Activated CD4-positive, alpha-beta T cell treated with anti-CD3 and anti-CD28 coated beads for 48 hours (primary cell): Measurements from ENCODE around the gene TMEM235.

ENCODE experiments used
- DNase-seq: peaks from one replicate; pipeline ENCODE4 v3.0.0-alpha.2; 2020

The TMEM235 gene

DNA sequence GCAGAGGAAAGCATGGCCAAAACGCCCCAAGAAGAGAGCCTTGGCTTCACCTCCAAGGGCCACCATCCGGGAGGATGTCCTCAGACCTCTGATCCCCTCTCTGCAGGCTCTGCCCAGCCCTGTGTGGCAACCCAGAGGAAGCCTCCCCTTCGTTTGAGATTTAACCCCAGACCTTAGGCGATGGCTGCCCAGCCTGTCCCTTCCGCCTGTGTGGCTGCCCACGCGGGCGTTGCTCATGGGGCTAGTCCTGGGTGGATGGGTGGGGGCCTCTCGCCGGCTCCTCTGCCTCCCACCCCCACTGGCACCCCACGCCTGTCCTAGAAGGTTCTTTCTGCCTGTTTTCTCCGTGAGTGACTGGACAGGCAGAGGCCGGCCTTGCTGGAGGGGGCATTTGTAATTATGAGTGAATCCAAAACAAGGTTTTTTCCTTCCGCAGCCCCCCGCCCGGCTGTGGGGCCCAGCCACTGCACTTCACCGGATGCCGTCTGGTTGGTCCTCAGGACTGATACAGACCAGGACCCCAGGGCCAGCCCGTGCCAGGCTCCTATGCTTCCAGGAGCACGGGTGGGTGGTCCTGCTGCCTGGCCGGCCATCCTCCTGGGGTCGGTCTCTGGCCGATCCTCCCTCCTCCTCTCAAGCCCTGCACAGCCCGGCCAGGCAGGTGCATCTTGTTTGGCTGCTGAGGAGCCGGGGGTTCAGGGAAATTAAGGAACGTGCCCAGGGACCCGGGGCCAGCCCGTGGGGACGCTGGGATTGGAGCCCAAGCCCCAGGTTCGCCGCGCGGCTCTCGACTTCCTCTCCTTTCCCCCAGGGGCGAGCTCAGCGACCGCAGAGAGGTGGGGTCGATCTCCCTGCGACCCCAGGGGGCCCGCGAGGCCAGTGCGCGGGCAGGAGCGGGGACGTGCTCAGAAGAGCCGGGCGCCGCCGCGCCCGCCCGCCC, at the start of gene TMEM235:
TMEM235 (plus strand) TSS at position 636 of the 940 bp plus-strand sequence. CDS start 393 bp downstream, outside the sequence.
- DNase-seq, result no peak

DNA sequence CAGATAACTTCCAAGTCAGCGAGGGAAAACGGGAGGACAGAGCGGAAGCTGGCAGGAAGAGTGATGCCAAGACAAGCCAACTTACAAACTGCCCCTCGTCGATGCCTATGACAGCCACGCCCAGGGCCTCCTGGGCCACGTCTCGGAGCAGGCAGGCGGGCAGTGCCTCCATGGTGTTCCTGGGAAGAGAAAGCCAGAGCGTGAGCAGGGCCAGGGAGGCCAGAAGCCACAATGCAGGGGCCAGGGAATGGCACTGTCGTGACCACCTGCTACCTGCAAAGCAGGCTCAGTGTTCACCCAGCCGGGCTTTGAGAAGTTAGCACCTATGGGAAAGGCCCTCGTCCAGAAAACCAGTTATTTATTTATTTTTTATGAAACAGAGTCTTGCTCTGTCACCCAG, 48.9 kb upstream of the TMEM235 start:
- no peak for DNase-seq

DNA sequence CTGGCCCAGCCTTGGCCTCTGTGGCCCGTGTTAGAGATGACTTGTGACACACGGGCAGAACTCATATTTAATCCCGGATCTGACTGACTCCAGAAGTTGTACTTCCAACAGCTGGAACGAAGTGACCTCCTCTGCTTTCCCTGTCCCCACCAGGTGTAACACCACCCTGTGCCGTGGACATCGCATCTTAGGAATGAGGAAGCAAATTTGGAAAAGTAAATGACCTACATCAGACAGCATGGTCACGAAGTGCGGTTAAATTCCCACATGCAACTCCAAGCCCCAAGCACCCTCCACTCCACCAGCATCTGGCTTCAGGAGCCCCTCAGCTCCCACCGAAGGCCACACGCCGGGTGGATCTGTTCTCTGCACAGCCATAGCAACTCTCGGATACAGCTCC, 47.5 kb upstream of the TMEM235 start:
- DNase-seq, result no peak

DNA sequence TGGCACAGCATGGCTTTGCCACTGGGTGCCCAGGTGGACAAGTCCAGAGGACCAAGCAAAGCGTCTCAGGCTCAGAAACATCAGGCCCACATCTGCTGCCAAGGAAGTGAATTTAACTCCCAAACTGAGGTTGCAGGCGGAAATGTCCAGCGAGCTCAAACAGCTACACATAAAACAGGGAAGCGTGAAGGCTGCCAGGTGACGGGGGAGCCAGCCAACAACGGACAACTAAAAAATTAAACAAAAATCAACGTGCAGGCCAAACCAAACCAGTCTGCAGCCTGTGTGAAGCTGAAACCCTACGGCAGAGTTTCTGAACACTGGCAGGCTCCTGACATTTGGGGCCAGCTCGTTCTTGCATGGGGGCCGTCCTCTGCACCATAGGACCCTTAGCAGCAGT, 47.1 kb upstream of the TMEM235 start:
- DNase-seq, result no peak

DNA sequence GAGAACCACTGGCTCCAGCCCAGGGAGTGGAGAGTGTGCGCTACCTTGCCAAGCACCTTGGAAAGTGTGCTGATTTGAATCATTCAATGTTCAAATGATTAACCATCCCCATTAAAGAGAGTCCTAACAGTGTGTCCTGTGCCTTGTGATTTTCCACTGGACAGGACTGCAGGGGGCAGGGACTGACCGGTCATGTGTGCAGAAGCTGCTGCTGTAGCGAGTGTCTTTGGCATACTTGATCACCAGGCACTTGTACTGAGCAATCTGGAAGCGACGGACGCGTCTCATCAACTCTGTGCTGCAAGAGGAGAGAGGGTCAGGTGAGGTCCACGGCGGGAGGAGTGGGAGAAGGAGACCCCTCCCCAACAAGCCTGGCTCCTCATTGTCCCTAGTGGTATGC, 46.6 kb upstream of the TMEM235 start:
- no peak for DNase-seq

DNA sequence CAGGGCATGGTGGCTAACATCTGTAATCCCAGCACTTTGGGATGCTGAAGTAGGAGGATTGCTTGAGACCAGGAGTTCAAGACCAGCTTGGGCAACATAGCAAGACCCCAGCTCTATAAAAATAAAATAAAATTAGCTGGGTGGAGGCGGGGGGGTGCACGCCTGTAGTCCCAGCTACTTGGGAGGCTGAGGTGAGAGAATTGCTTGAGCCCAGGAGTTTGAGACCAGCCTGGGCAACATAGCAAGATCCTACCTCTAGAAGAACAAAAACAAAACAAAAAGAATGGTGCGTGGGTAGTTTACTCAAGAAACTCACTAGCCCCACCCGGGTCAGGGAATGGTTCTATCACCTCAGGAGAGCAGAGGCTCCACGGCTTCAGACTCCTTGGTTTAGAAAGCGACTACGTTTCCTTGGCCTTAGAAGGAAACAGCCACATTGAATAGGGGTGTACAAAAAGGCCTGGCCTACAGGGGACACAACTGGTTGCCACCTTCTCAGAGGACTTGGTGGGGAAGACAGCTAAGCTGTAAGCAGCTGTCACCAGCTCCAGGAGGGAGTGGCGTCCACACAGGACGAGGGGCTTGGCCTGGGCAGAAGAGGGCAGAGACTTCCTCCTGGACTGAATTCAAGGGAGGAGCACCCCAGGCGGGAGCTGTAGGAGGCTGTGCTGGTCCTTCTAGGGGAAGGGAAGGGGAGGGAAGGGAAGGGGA, 45.3 kb upstream of the TMEM235 start:
- DNase-seq, result peak; percentile 46

DNA sequence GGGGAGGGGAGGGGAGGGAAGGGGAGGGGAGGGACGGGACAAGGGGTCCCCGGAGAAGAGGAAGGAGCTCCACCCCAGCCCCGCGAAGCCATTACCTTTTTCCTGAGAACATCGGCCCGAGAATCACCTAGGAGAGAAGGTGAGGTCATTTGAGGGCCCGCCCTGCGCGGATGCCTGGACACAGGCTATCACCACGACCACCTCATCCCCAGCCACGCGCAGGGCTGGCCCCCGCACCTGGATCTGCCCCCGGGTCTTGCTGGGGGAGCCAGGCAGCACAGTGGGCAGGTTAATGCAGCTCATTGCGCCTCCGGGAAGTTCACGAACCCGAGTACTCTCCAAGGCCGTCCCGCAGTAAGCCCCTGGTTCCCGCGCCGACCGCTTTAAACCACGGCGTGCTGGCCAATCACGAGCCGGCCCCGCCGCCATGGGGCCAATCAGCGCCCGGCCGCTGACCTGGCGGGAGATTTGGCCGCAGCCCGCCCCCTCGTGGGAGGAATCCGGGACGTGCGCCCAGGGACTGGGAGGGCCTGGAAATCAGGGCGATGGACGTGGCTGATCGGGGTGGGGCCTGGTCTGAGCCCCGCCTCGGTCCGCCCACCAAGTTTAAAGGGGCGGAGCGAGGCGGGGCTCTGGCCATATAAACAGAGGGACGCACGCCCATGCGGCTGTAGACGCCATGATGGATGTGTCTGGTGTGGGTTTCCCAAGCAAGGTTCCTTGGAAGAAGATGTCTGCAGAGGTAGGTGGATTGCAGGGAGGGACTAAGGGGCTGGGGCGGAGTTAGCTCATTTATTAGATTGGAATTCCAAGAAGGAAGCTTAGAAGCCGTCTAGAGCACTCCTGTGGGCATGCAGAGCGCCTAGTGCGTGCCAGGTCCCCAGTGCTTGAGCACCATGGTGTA, 44.5 kb upstream of the TMEM235 start, which contains the start of the genes AFMID and TK1:
AFMID (plus strand) TSS at position 671 of the 904 bp plus-strand sequence; CDS start at position 680, 9 bp downstream.
TK1 (minus strand) TSS at position 361 of the 904 bp plus-strand sequence; CDS start at position 303, 58 bp downstream.
- DNase-seq, result peak; percentile 98

DNA sequence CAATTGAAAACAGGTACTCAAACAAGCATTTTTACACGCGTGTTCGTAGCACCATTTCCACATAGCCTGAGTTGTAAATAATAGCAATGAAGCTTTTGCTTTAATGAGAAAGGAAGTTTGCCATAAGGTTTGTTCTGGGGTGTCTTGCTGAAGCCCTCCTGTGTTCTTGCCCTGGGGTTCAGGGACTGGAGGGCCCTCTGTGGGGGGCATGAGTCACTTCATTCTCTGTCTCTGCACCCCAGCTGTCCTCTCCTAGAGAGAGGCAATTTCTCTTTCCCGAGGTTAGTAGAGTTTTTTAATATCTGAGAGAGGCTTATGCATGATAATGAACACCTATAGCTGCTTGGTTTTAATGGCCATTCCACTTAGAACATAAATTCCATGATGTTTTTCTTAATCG, 34.7 kb upstream of the TMEM235 start:
- DNase-seq, result no peak

DNA sequence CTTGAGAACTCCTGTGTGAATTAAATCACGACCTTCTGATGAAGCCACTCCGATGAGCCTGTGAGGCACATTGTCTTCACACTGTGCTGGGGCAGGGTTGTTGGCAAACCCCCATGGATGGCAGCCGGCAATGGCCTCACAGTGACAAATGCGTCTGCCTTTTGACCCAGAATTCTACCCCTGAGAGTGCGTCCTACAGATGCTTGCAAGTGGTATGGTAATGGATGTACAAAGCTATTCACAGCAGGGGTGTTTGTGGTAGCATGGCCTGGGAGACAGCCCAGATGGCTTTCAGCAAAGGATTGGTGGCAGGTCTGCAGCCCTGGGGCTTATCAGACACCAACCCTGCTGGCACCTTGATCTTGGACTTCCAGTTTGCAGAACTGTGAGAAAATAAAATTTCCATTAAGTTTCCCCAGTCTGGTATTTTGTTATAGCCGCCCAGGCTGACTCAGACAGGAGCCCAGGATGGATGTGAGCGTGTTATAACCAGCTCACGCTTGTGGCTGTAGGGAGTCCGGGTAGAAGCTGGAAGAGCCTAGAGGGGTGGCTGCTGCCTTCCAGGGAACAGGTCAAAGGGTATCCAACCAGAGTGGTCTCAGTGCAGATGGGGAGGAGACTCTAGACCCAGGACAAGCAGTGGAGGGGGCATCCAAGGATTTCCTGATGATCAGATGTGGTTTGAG, 34.1 kb upstream of the TMEM235 start:
- no peak for DNase-seq

DNA sequence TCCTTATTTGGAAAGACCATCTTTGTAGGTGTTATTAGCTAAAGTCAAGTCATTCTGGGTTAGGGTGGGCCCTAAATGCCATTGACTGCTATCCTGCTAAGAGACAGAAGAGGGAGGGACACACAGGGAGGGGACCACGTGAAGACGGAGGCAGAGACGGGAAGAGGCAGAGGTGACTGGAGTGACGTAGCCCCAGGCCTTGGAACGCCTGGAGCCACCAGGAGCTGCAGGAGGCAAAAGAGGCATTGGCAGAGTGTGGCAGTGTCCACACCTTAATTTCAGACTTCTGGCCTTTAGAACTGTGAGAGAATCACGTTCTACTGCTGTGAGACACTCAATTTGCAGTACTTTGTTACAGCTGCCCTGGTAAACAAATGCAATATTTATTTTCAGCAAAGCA, 31.0 kb upstream of the TMEM235 start:
- no peak for DNase-seq

DNA sequence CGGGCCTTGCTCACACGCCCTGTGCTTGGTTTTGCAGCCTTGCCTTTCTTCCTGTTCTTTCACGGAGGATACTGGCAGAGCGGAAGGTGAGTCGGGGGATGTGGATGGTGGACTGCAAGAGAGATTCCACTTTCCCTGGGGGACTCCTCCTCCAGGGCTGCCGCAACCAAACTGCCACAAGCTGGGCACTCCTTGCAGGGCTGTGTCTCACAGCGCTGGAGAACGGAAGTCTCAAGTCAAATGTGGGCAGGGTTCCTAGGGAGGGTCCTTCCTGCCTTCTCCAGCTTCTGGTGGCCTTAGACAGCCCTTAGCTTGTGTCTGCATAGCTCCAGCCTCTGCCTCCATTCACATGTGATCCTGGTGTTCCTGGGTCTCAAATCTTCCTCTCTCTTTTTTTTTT, 28.8 kb upstream of the TMEM235 start:
- DNase-seq, result no peak

DNA sequence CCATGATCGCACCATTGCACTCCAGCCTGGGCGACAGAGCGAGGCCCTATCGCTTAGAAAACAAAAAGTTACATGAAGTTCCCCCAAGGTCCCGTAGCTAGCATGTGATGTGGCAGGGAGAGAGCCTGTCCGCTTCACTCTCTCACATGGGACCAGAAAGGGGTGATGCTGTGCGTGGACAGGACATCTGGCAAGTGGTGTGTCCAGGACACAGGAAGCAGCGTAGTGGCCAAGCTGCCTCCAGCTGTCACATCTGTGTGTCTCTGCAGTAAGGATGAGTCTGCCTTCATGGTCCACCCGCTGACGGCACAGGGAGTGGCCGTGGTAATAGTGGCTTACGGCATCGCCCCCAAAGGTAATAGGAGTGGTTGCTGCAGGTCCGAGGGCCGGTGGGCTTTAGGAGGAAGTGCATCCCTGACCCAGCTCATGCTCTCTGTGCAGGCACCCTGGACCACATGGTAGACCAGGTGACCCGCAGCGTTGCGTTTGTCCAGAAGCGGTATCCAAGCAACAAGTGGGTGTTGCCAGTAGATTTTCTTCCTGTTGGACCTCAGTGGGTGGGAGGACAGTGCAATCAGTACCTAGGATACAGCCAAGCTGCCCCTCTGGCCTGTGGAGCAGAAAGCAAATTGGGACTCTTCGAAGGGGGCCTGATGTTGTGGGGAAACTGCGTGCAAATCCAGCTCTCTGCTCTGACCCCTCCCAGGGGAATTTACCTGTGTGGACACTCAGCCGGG, 26.9 kb upstream of the TMEM235 start:
- no peak for DNase-seq

DNA sequence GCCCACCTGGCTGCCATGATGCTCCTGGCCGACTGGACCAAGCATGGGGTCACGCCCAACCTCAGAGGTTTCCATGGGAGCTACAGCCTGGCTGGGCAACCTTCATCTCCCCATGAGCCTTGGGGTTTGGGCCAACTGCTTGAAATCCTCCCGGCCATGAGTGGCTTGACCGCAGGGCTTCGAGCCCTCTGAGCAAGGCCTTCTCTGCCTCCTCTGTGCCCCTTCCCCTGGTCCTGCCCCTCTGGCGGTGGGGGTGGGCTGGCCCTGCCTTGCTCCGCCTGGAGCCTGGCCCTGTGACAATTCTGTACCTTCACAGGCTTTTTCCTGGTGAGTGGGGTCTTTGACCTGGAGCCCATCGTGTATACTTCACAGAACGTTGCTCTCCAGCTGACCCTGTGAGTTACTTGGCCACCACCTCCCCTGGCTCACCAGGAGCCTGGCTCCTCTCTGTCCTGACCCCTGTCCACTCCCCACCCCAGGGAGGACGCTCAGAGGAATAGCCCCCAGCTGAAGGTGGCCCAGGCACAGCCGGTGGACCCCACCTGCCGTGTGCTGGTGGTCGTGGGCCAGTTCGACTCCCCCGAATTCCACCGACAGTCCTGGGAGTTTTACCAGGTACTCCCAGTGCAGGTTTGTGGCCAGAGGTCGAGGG, 26.2 kb upstream of the TMEM235 start:
- no peak for DNase-seq

DNA sequence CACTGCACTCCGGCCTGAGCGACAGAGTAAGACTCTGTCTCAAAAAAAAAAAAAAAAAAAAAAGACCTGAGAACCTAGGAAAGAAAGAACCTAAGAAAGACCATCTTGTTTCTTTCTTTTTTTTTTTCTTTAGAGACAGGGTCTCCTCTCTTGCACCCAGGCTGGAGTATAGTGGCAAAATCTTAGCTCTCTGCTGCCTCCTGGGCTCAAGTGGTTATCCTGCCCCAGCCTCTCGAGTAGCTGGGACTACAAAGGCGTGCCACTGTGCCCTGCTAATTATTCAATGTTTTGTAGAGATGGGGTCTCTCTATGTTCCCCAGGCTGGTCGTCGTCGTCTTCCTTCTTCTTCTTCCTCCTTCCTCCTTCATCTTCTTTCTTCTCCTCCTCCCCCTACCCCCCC, 25.1 kb upstream of the TMEM235 start:
- DNase-seq, result no peak

DNA sequence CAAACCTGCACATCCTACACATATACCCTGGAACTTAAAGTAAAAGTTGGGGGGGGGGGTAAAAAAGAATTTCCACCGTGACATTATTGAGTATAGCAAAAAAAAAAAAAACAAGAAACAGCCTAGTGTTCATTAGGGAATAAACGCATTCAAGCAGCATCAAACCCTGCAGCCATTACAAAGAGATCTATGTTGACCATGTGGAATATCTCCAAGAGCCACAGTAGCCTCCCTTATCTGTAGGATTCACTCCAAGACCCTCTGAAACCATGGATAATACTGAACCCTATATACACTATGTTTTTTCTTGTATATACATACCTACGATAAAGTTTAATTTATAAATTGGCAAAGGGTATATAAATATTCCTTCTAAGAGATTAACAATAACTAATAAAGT, 22.9 kb upstream of the TMEM235 start:
- no peak for DNase-seq

DNA sequence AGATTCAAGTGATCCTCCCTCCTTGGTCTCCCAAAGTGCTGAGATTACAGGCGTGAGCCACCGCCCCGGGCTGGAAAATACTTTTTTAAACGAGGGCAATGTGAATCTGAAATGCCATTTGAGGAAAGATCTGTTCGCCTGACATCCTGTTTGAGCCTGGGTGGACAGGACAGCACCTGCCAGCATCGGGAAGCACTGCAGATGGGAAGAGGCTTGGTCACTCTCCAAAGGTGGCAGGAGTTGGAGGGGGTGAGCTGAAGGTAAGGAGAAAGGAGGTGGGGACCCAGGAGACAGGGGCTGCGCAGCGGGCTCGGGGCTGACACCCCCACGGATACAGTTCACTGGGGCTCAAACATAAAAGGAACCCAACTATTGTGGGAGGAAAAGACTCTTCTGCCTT, 21.3 kb upstream of the TMEM235 start:
- no peak for DNase-seq

DNA sequence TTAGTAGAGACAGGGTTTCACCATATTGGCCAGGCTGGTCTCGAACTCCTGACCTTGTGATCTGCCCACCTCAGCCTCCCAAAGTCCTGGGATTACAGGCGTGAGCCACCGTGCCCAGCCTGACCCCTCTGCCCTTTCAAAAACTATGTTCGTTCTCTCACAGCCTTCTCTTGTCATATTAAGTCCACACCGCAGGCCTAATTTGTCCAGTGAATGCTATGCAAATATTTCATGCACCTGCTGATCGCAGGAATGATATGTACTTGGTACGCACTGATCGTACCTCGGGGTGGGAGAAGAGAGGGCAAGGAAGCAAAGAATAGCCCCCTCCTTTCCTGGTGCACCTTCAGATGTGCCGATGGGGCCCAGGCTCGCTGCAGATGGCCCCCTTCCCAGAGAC, 20.4 kb upstream of the TMEM235 start:
- no peak for DNase-seq

DNA sequence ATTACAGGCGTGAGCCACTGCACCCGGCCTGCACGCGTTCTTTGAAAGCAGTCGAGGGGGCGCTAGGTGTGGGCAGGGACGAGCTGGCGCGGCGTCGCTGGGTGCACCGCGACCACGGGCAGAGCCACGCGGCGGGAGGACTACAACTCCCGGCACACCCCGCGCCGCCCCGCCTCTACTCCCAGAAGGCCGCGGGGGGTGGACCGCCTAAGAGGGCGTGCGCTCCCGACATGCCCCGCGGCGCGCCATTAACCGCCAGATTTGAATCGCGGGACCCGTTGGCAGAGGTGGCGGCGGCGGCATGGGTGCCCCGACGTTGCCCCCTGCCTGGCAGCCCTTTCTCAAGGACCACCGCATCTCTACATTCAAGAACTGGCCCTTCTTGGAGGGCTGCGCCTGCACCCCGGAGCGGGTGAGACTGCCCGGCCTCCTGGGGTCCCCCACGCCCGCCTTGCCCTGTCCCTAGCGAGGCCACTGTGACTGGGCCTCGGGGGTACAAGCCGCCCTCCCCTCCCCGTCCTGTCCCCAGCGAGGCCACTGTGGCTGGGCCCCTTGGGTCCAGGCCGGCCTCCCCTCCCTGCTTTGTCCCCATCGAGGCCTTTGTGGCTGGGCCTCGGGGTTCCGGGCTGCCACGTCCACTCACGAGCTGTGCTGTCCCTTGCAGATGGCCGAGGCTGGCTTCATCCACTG, 17.3 kb upstream of the TMEM235 start, which contains the start of gene BIRC5:
BIRC5 (plus strand) TSS at position 238 of the 690 bp plus-strand sequence; CDS start at position 302, 64 bp downstream.
- DNase-seq, result peak; percentile 96

DNA sequence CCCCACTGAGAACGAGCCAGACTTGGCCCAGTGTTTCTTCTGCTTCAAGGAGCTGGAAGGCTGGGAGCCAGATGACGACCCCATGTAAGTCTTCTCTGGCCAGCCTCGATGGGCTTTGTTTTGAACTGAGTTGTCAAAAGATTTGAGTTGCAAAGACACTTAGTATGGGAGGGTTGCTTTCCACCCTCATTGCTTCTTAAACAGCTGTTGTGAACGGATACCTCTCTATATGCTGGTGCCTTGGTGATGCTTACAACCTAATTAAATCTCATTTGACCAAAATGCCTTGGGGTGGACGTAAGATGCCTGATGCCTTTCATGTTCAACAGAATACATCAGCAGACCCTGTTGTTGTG, 16.7 kb upstream of the TMEM235 start:
- DNase-seq, result no peak
